Activated CD4-positive, alpha-beta T cell treated with anti-CD3 and anti-CD28 coated beads, Interleukin-2, amount 10 ng/mL, durations not matched to agents 7 days and 5 days (primary cell): ENCODE results near the gene HDGFL2. TPM values are rescaled to one million over a fixed set of nuclear protein-coding genes. Genes with fewer than 3 reads are reported as not detected.

Experiments used
- CTCF ChIA-PET: fragments of 350-600 bp; sonication (Branson Sonifier 250); formaldehyde crosslinking; loops from one replicate; lab custom pipeline; 2021; ENCODE audit warnings: antibody characterized with exemption; lab: Charles Lee
- POLR2A ChIA-PET: fragments of 350-600 bp; sonication (Branson Sonifier 250); formaldehyde crosslinking; loops from one replicate; lab custom pipeline; 2021; ENCODE audit warnings: antibody characterized with exemption; lab: Charles Lee
- DNase-seq: peaks from one replicate; pipeline ENCODE4 v3.0.0-alpha.2; 2020
- H3K27ac Mint-ChIP-seq: one replicate; pipeline ENCODE4 v1.8.0; 2021; ENCODE audit warnings: mild to moderate bottlenecking, moderate library complexity, mixed read lengths
- H3K27me3 Mint-ChIP-seq: one replicate; pipeline ENCODE4 v1.8.0; 2021; ENCODE audit warnings: mixed read lengths
- H3K36me3 Mint-ChIP-seq: one replicate; pipeline ENCODE4 v1.8.0; 2021; ENCODE audit warnings: low read depth, mixed read lengths
- H3K4me1 Mint-ChIP-seq: one replicate; pipeline ENCODE4 v1.8.0; 2021; ENCODE audit warnings: mixed read lengths
- H3K4me3 Mint-ChIP-seq: one replicate; pipeline ENCODE4 v1.8.0; 2021; ENCODE audit warnings: mild to moderate bottlenecking, moderate library complexity, mixed read lengths
- H3K9me3 Mint-ChIP-seq: one replicate; pipeline ENCODE4 v1.8.0; 2021; ENCODE audit warnings: mixed read lengths
- total RNA-seq, 2 experiments: library from RNA; stranded (reverse); gene quantifications; one replicate each; pipeline ENCODE4 v1.2.3, GENCODE V29; 2021

Gene HDGFL2
- total RNA-seq, 2 experiments from 2014 or later: 58.3 to 62.1 TPM

DNA sequence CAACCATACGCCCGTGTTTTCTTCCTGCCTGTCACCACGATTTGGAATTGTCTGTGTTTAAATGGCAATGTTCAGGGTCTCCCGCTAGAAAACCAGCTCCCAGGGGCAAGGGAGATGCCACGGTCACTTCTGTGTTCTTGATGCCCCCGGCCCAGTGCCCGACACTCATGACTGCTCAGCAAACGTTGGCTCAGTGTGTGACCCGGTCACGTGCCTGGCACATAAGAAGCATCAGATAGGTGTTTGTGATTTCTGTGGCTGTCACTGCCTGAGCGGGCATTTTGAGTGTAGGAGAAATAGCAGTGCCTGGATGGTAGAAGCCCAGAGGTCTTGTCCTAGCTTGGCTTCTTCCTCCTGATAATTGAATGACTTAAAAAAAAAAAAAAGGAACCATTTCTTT is 15.5 kb downstream of the HDGFL2 start:
- H3K9me3 Mint-ChIP-seq: no peaks in the 10 kb centered on the region
- ChIA-PET POLR2A (no interaction called here), CTCF (no interaction called here)
- no peak overlapping the region for H3K4me3 Mint-ChIP-seq
- H3K27ac Mint-ChIP-seq: no peak overlapping the region
- DNase-seq: no peak
- H3K4me1 Mint-ChIP-seq: peaks cover 3% of the 10 kb centered on the region
- H3K27me3 Mint-ChIP-seq: no peaks in the 10 kb centered on the region
- H3K36me3 Mint-ChIP-seq: peaks cover 18% of the 10 kb centered on the region

DNA sequence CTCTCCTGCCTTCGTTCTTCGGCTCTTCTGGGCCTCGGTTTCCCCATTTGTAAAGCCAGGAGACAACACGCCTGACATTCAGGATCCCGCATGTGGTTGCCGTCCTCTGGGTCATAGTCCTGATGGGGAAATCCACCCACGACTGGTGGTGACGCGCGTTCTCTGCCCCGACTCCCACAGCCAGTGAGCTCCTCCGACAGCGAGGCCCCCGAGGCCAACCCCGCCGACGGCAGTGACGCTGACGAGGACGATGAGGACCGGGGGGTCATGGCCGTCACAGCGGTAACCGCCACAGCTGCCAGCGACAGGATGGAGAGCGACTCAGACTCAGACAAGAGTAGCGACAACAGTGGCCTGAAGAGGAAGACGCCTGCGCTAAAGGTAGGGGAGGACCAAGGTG is 16.4 kb downstream of the HDGFL2 start:
- no peaks in the 10 kb centered on the region for H3K27me3 Mint-ChIP-seq
- DNase-seq: no peak
- POLR2A ChIA-PET: no interaction called here
- H3K9me3 Mint-ChIP-seq: no peaks in the 10 kb centered on the region
- H3K4me3 Mint-ChIP-seq: no peak overlapping the region
- H3K27ac Mint-ChIP-seq: no peak overlapping the region
- peaks cover 3% of the 10 kb centered on the region for H3K4me1 Mint-ChIP-seq
- peaks cover 18% of the 10 kb centered on the region for H3K36me3 Mint-ChIP-seq
- CTCF ChIA-PET: no interaction called here

DNA sequence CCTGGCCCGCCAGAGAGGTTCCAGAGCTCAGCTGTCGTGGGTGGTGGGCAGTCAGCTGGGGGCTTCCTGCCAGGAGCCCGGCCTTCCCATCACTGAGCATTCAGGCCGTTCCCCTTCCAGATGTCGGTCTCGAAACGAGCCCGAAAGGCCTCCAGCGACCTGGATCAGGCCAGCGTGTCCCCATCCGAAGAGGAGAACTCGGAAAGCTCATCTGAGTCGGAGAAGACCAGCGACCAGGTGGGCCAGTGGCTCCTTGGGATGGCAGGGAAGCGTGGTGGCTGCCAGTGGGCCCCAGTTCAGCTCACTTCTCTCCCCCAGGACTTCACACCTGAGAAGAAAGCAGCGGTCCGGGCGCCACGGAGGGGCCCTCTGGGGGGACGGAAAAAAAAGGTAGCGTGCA is 19.3 kb downstream of the HDGFL2 start:
- DNase-seq: no peak
- Mint-ChIP-seq H3K27ac (no peak overlapping the region), H3K36me3 (peaks cover 15% of the 10 kb centered on the region), H3K4me1 (no peaks in the 10 kb centered on the region), H3K4me3 (no peak overlapping the region), H3K9me3 (no peaks in the 10 kb centered on the region), H3K27me3 (no peaks in the 10 kb centered on the region)
- ChIA-PET CTCF (interaction anchor here (0.6 kb wide), 1 partner anchor 49 kb away, joined by 3 read pairs; the partner anchor contains the start of gene LRG1), POLR2A (no interaction called here)

GRCh38 chr19:4492337-4493103 is 20.4 kb downstream of the HDGFL2 start:
- Mint-ChIP-seq H3K27ac (no peak overlapping the region), H3K9me3 (no peaks in the 10 kb centered on the region), H3K4me3 (no peak overlapping the region), H3K36me3 (peaks cover 13% of the 10 kb centered on the region), H3K27me3 (no peaks in the 10 kb centered on the region), H3K4me1 (no peaks in the 10 kb centered on the region)
- DNase-seq: no peak
- CTCF ChIA-PET: no interaction called here
- POLR2A ChIA-PET: no interaction called here

DNA sequence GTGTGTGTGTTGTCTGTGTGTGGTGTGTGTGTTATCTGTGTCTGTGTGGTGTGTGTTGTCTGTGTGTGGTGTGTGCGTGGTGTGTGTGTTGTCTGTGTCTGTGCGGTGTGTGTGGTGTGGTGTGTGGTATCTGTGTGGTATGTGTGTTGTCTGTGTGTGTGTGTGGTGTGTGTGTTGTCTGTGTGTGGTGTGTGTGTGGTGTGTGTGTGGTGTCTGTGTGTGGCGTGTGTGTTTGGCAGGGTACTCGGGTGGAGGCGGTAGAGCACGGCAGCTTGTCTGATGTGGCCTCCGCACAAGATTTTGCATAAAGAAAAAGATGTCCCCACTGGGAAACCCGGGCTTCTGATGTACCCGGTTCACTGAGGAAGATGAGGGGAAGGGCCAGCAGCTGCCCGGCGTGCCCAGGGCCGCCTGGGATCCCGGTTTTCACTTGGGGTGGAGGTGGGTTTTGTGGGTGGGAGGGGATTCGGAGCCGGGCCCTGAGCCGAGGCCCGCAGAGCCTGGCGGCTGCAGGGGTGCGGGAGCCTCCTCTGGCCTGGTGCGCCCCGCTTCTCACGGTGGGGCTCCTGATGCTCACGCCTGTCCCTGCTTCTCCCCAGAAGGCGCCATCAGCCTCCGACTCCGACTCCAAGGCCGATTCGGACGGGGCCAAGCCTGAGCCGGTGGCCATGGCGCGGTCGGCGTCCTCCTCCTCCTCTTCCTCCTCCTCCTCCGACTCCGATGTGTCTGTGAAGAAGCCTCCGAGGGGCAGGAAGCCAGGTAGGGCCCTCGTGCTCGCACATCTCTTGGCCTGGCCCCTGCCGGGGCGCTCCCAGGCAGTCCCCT is 21.2 kb downstream of the HDGFL2 start:
- Mint-ChIP-seq H3K4me1 (no peaks in the 10 kb centered on the region), H3K36me3 (peaks cover 13% of the 10 kb centered on the region), H3K4me3 (no peak overlapping the region), H3K9me3 (no peaks in the 10 kb centered on the region), H3K27me3 (no peaks in the 10 kb centered on the region), H3K27ac (no peak overlapping the region)
- CTCF ChIA-PET: no interaction called here
- no peak for DNase-seq
- POLR2A ChIA-PET: no interaction called here

DNA sequence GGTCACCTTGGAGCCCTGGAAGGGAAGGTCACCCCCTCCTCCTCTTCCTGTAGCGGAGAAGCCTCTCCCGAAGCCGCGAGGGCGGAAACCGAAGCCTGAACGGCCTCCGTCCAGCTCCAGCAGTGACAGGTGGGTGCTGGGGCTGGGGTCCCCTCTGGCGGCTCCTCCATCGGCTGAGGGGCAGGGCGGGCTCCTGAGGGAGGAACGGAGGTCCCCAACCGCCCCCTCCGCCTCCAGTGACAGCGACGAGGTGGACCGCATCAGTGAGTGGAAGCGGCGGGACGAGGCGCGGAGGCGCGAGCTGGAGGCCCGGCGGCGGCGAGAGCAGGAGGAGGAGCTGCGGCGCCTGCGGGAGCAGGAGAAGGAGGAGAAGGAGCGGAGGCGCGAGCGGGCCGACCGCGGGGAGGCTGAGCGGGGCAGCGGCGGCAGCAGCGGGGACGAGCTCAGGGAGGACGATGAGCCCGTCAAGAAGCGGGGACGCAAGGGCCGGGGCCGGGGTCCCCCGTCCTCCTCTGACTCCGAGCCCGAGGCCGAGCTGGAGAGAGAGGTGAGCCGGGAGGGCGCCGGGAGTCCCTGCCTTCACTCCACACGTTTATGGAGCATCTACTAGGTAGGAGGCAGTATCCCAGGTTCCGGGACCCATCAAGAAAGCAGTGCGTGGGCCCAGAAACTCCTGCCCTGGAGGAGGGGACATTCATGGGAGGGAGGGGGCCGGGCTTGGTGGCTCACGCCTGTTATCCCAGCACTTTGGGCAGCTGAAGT is 22.0 kb downstream of the HDGFL2 start:
- DNase-seq: no peak
- ChIA-PET POLR2A (no interaction called here), CTCF (no interaction called here)
- Mint-ChIP-seq H3K9me3 (no peaks in the 10 kb centered on the region), H3K27me3 (no peaks in the 10 kb centered on the region), H3K36me3 (peaks cover 11% of the 10 kb centered on the region), H3K27ac (no peak overlapping the region), H3K4me1 (no peaks in the 10 kb centered on the region), H3K4me3 (no peak overlapping the region)

GRCh38 chr19:4494691-4495064 is 22.6 kb downstream of the HDGFL2 start:
- Mint-ChIP-seq H3K4me3 (no peak overlapping the region), H3K27ac (no peak overlapping the region), H3K27me3 (no peaks in the 10 kb centered on the region), H3K9me3 (no peaks in the 10 kb centered on the region), H3K36me3 (peaks cover 8% of the 10 kb centered on the region), H3K4me1 (no peaks in the 10 kb centered on the region)
- CTCF ChIA-PET: interaction anchor here (0.5 kb wide), 1 partner anchor 447 kb away, joined by 4 read pairs; no protein-coding TSS in a partner anchor
- POLR2A ChIA-PET: no interaction called here
- no peak for DNase-seq

GRCh38 chr19:4495471-4495870 is 23.4 kb downstream of the HDGFL2 start:
- no peak overlapping the region for H3K4me3 Mint-ChIP-seq
- H3K9me3 Mint-ChIP-seq: no peaks in the 10 kb centered on the region
- H3K27ac Mint-ChIP-seq: no peak overlapping the region
- H3K36me3 Mint-ChIP-seq: peaks cover 1% of the 10 kb centered on the region
- ChIA-PET POLR2A (no interaction called here), CTCF (no interaction called here)
- no peaks in the 10 kb centered on the region for H3K4me1 Mint-ChIP-seq
- H3K27me3 Mint-ChIP-seq: no peaks in the 10 kb centered on the region
- DNase-seq: no peak

DNA sequence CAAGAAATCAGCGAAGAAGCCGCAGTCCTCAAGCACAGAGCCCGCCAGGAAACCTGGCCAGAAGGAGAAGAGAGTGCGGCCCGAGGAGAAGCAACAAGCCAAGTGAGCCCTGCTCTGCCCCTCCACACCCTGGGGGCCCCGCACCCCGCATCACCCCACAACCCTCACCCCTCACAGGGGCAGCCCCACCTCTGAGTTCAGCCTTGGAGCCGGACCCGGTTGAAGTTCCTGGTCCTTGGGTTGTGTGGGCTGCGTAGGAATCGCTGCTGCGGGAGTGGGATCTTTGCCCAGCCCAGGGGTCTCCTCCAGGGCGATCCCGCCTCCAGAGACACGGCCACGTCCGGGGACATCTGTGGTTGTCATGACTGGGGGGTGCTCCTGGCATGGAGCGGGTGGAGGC is 24.2 kb downstream of the HDGFL2 start:
- no peaks in the 10 kb centered on the region for H3K9me3 Mint-ChIP-seq
- no peaks in the 10 kb centered on the region for H3K27me3 Mint-ChIP-seq
- POLR2A ChIA-PET: interaction anchor here (0.6 kb wide), 1 partner anchor 23 kb away, joined by 3 read pairs; no protein-coding TSS in a partner anchor
- no peak overlapping the region for H3K27ac Mint-ChIP-seq
- CTCF ChIA-PET: no interaction called here
- no peak overlapping the region for H3K4me3 Mint-ChIP-seq
- no peaks in the 10 kb centered on the region for H3K4me1 Mint-ChIP-seq
- no peak for DNase-seq
- H3K36me3 Mint-ChIP-seq: no peaks in the 10 kb centered on the region

GRCh38 chr19:4497770-4498389 is 25.8 kb downstream of the HDGFL2 start:
- ChIA-PET POLR2A (no interaction called here), CTCF (interaction anchor here (0.9 kb wide), 1 partner anchor 27 kb away, joined by 3 read pairs; no protein-coding TSS in a partner anchor)
- Mint-ChIP-seq H3K27ac (no peak overlapping the region), H3K36me3 (no peaks in the 10 kb centered on the region), H3K4me3 (no peak overlapping the region), H3K4me1 (no peaks in the 10 kb centered on the region), H3K9me3 (no peaks in the 10 kb centered on the region), H3K27me3 (no peaks in the 10 kb centered on the region)
- no peak for DNase-seq

GRCh38 chr19:4498694-4499093 is 26.6 kb downstream of the HDGFL2 start:
- no peak for DNase-seq
- Mint-ChIP-seq H3K36me3 (no peaks in the 10 kb centered on the region), H3K27ac (no peak overlapping the region), H3K4me3 (no peak overlapping the region), H3K9me3 (no peaks in the 10 kb centered on the region), H3K4me1 (no peaks in the 10 kb centered on the region), H3K27me3 (no peaks in the 10 kb centered on the region)
- ChIA-PET CTCF (interaction anchor here (1.0 kb wide), 1 partner anchor 9 kb away, joined by 3 read pairs; no protein-coding TSS in a partner anchor), POLR2A (no interaction called here)

DNA sequence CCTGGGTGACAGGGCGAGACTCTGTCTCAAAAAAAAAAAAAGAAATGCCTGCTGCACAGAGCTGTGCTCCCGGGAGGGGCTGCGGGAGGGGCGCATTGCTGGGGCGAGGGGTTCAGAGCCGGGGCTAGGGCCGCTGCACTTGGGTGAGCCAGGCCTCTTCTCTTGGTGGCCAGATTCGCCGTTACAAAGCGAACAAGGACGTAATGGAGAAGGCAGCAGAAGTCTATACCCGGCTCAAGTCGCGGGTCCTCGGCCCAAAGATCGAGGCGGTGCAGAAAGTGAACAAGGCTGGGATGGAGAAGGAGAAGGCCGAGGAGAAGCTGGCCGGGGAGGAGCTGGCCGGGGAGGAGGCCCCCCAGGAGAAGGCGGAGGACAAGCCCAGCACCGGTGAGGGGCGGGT is 27.2 kb downstream of the HDGFL2 start:
- Mint-ChIP-seq H3K4me1 (no peaks in the 10 kb centered on the region), H3K36me3 (no peaks in the 10 kb centered on the region), H3K27ac (no peak overlapping the region), H3K27me3 (no peaks in the 10 kb centered on the region), H3K9me3 (no peaks in the 10 kb centered on the region), H3K4me3 (no peak overlapping the region)
- ChIA-PET POLR2A (no interaction called here), CTCF (interaction anchor here (1.0 kb wide), 1 partner anchor 8 kb away, joined by 3 read pairs; no protein-coding TSS in a partner anchor)
- no peak for DNase-seq
